Iris pigment epithelial cell (primary cell): ENCODE data around the gene FIBP.
A peak's percentile ranks its signal among the peaks of the same experiment; 100 is the strongest.
"Not testable (repeated sequence)": the region's sequence is repeated elsewhere in the genome, so short reads cannot be mapped to it uniquely, and the experiment has no call there.

Experiments used
- DNase-seq: peaks from one replicate; pipeline ENCODE4 v3.0.0-alpha.2; 2011; ENCODE audit warnings: low read depth

Gene FIBP

DNA sequence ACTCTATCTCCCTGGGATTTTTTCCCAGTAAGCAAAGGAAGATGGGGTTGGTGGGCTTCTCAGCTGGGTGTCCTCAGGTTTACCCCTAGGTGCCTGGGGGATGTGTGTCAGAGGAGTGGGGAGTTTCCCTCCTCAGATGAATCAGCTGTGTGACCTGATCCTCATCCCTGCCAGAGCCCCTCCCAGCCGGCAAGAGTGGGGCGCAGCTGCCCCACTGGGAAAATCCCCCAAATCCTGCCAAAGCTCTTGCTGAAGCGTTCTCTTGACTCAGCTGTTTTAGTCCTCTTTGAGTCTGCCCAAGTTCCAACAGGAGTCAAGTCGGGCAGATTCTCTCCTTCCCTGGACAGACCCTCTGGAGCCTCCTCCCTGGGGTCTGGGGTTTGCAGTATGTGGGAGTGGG is 24.6 kb upstream of the FIBP start:
- DNase-seq, result peak; percentile 86

GRCh38 chr11:65911682-65912568 is 23.7 kb upstream of the FIBP start:
- DNase-seq, result peak; percentile 27

- no peak for DNase-seq
Observed at GRCh38 chr11:65907878-65908277, 19.6 kb upstream of the FIBP start.

GRCh38 chr11:65906602-65907001 is 18.3 kb upstream of the FIBP start:
- peak; percentile 28 for DNase-seq

DNA sequence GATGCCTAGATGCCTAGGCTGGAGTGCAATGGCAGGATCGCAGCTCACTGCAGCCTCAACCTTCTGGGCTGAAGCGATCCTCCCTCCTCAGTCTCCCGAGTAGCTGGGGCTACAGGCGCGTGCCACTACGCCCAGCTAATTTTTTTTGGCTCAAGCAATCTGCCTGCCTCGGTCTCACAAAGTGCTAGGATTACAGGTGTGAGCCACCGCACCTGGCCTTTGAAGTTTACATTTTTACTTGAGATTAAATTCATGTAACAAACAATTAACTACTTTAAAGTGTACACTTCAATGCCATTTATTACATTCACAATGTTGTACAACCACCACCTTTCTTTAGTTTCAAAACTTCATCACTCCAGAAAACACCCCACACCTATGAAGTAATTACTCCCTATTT is 15.4 kb upstream of the FIBP start:
- no peak for DNase-seq

GRCh38 chr11:65903068-65903481 is 14.8 kb upstream of the FIBP start:
- DNase-seq, result peak; percentile 74

GRCh38 chr11:65900899-65901180 is 12.6 kb upstream of the FIBP start:
- no peak for DNase-seq

DNA sequence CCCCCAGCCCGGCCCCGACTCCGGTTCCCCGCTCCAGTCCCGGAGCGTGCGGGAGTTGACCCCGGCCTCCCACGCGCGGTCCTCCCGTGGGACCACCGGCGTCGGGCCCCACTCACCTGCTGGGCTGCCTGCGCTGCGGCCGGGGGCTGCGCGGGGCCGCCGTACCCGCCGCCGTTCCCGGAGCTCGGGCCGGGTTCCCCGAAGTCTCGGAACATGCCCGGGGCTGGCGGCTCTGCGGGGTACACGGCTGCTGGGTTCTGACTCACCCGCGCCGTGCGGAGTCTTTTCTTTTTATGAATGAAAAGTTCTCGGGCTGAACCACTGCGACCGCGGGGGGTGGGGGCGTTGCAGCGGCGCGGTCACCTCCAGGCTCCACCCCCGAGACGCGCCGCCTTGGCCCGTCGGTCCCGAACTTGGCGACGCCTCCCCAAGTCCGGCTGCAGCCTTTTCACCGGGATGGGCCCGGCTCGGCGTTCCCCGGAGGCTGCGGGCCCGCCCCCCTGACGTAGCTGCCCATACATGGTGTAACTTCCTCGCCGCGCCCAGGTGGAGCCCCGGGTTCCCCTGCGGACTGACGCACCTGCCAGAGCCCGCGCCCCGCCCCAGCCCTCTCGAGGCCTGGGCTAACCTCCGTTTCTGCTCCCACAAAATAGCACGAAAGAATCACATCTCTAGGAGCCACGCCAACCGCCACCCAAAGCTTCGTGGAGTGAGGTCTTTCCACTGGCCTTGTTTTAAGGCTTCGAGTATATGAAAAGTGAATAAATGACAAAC is 12.0 kb upstream of the FIBP start, which contains the start of gene FOSL1:
FOSL1 (minus strand) TSS at position 264 of the 774 bp plus-strand sequence; CDS start at position 215, 49 bp downstream.
- peak; percentile 98 for DNase-seq

- peak; percentile 78 for DNase-seq
Observed at GRCh38 chr11:65899356-65900124, 11.3 kb upstream of the FIBP start.

DNA sequence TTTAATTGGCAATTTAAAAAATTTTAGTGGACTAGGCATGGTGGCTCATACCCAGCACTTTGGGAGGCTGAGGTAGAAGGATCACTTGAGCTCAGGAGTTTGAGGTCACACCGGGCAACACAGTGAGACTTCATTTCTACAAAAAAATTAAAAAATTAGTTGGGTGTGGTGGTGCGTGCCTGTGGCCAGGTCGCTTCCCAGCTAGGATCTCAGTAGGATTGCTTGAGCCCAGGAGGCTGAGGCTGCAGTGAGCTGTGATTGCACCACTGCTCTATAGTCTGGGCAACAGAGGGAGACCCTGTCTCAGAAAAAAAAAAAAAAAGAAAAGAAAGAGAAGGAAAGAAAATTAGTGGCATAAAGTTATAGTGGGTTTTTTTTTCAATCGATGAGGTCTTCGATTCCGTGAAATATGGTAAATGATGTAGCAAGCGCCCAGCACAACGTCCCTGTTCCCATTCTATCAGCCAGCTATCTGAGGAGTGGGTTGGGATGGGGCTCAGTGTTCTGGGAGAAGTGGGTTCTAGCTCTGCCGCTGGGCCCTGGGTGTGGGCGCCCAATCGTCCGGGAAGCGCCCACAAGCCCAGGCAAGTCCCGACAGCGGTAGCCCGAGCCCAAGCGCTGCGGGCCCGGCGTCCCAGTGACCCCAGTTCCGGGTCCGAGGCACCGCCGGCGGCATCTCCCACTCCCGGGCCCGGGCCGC is 10.5 kb upstream of the FIBP start:
- peak; percentile 42 for DNase-seq

GRCh38 chr11:65897020-65897471 is 8.8 kb upstream of the FIBP start:
- DNase-seq, result peak; percentile 38

DNA sequence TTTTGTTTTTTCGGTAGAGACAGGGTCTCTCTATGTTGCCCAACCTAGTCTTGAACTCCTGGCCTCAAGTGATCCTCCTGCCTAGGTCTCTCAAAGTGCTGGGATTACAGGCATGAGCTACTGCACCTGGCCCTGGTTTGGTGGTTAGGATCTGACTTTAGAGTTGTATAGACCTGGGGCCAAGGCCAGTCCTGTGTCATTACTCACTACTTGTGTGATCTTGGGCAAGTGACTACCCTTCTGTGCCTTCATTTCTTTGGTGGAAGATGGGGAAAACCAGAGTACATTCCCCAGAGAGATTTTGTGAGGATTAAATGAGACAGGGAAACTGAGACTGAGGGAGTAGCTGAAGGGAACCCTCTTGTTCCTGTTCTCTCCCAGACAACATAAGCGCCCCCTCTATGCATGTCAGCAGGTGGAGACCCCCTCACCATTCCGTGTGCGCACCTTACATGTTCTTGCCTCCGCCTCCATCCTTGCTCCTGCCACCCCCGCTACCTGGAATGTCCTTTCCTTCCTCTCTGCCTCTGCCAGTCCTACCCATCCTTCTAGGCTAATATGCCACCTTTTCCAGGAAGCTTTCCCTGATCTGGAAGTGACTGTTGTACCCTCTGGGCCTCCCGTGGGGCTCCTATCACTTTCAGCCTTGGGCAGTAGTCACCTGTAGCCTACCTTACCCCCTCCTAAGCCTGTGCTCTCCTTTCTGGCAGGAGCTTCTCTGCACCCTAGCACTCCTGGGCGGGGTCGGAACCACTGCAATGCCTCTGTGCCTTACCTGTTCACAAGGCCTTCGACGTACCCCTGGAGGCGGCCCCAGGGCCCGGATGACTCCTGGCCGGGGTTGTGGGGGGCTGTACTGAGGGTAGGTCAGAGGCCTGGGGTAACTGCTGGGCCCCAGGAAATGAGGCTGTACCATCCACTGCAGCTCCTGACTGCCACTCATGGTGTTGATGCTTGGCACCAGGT is 8.0 kb upstream of the FIBP start:
- no peak for DNase-seq

GRCh38 chr11:65895482-65895981 is 7.3 kb upstream of the FIBP start:
- DNase-seq, result no peak

- DNase-seq, result no peak
Observed at GRCh38 chr11:65894034-65894591, 5.8 kb upstream of the FIBP start.

DNA sequence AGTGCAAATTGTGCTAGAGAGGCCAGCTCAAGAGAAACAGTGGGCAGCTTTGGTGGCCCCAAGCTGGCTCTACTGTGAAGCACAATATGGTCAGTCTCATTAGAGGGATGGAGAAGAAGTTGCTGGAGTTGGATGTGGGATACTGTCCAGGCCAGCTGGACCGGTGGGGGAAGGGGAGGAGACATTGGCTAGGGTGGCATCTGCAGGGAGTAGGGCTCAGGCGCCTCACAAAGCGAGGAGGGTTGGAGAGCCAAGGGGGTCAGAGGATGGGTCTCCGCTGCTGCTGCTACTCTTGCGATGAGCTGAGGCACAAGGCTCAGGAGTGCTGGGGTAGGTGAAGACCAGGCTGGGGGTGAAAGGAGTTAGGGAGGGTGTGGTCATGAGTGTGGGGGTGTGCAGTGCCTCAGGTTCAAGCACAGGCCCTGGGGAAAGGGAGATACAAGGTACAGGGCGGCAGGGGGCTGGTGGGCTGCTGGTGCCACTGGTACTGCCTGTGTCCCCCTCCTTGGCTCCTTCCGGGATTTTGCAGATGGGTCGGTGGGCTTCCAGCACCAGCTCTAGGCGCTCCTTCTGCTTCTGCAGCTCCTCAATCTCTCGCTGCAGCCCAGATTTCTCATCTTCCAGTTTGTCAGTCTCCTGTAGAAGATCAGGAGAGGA is 4.5 kb upstream of the FIBP start:
- no peak for DNase-seq

DNA sequence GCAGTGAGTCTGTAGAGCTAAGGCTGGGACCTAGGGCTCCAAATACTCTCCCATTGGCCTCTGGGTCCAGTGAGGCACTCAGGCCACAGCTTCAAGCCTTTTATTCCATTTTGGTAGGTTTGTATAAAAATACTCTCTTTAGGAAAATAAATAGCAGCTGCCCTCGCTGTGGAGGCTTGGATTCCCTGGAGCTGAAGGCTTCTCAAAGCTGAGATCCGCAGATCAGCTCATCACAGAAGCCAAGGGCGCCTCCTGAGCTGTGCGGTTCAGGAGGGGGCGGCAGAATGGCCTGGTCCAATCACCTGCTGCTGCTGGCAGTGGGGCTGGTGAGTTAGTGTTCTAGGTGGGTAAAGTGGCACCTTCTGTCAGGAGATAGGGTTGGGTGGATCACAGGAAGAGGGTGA is 3.9 kb upstream of the FIBP start:
- not testable (repeated sequence) for DNase-seq

DNA sequence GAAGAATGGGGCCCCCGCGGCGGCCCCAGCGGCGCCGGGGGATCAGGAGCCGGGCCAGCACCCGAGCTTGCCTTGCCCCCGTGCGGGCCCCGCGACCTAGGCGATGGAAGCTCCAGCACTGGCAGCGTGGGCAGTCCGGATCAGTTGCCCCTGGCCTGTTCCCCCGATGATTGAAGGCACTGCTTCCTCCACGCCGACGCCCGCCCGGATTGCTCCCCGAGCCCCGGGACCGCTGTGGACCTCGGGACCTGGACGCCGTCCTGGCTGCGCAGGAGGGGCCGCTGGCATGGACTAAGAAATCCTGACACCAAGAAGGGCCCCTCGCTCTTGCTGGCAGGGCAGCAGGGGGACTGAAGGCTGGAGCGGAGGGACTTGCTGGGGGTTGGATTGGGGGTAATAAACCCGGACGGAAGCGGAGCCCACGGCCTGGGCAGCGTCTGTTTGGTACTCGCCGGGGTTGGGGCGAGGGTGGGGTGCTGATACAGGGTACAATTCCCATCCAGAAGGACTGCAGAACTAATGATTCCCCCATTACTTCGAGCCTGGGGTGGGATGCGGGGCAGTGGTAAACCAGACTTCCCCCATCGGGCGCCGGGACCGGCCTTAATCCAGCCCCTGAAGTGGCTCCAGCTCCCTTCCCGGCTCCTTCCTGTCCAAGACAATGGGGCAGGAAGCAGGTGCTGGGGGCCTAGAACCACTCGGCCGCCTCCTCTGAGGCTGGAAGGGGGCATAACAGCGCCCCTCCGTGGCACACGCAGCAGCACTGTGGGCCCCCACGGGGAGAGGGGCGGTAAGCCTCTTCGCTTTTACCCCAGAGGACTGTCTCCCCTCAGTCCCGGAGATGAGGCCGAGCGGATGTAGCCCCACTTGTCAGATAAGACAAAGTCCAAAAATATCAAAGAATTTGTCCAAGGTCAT is 3.2 kb upstream of the FIBP start:
- peak; percentile 28 for DNase-seq
